GM19193 (cell line): ENCODE measurements around the gene BPIFB1.

Experiments
- POLR2A ChIP-seq: IDR thresholded peaks from 4 replicates; pipeline ENCODE4 v1.6.1; 2011; ENCODE audit not compliant: insufficient read depth, insufficient read length; ENCODE audit errors: extremely low read depth

BPIFB1 gene

DNA sequence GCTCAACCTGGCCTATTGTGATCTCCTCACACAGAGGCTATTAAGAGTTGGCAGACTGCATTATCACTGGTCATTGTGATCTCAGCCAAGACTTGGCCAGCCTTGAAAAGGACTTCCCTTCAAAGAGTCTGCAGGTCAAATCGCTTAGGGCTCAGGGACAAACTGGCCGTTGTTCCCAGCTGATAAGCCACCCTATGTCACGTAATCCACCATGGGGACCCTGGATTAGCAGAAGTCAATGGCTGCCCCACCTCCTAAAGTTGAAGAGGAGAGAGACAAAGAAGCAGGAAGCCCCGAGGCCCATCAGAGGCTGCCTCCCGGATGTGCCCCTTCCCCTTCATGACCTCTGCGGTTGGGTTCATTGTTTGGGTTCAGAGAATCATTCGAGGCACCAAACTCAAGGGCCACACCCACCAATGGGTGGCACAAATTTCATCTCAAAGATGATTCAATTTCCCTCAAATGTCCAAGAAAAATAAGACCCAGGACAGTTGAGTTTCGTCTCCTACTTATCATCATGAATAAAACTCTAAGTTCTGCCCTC is 56.6 kb downstream of the BPIFB1 start:
- no peak for TF ChIP-seq POLR2A

- TF ChIP-seq POLR2A: no peak
Measured at GRCh38 chr20:33343521-33343920, 60.5 kb downstream of the BPIFB1 start.

- TF ChIP-seq POLR2A: no peak
Measured at GRCh38 chr20:33345342-33345741, 62.3 kb downstream of the BPIFB1 start.

DNA sequence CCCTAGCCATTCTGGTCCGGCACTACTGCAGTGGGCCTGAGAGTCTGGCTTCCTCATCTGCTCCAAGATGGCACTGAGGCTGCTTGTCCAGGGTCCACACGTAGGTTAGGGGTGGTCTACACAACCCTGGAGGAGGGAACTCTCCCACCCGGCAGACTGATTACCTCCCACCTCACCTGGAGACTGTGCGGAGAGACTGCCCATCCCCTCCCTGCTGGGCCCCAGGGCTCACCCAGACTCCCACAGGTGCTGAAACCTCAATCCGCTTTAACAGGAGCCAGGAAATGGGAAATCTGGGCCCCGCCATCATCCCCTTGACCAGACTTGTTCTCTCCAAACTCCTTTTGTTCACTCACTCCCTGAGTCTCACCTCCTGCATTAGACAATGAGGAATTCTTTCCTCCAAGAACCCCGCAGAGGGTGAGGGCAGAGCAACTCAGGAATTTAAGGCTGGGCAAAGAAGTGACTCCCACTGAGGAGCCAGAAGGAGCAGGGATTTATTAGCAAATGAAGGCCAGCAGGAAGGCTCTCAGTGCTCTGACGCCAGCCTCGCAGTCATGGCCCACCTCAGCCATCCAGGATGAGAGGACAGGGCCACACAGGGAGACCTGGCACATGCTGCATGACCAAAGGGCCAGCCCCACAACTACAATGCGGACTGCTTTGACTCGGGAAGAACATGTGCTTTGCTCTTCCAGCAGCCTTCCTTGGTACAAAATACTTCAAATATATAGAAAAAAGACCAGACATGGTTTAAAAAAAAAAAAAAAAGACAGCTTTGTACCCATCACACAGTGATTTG is 65.3 kb downstream of the BPIFB1 start:
- TF ChIP-seq POLR2A: no peak

DNA sequence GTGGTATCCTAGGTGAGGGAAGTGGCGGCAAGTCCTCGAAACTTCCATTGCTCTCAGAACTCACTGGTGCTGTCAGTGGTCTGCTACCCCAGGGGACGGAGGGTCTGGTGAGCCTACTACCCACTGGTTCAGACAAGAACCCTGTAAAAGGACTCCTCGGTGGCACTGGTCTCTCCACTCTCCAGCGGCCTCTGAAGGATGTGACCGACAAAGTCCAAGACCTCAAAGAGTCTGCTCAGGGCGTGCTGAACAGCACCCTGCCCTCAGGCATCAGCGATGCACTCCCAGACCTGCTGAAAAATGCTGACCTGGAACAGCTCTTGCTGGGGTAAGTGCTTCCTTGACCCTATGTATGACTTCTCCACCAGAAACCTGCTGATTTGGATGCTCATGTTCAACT is 66.5 kb downstream of the BPIFB1 start:
- no peak for TF ChIP-seq POLR2A

GRCh38 chr20:33351696-33352095 is 68.7 kb downstream of the BPIFB1 start:
- TF ChIP-seq POLR2A: no peak

DNA sequence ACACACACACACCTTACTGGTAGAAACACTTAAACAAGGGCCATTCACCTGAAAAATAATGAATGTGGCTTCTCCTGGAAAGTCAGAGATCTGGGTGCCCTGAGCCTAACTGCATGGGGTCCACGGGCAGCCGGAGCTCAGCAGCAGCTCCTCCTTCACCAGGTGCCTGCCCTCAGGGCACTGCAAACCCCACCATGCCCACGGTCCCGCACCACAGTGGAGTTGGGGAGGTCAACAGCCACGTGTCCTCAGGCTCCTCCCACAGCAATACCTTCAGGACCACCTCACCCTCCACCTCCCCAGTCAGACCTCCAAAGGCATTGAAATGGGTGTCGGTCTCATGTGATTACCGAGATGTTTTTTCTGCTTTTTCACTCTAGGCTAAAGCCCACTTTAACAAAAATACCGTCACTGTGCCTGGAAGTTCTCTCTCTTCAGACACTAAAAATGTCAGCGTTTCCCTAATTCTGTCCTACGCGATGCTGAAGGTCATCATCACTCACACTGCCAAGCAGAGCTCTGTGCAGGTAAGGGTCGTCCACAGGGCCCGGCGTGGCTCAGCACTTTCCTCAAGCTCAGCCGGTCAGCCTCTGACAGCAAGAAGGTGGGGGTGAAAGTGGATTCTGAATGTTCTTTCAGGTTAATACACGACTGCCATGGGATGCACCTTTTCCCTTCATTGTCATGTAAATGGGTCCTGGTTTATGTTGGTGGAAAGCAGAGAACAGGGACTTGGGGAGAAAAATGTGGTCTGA is 69.4 kb downstream of the BPIFB1 start:
- TF ChIP-seq POLR2A: no peak

- no peak for TF ChIP-seq POLR2A
Measured at GRCh38 chr20:33353013-33353402, 70.0 kb downstream of the BPIFB1 start.
